Keratinocyte (primary cell): ENCODE data around the gene PLEKHN1.

Source experiments
- CTCF ChIP-seq, 3 experiments: IDR thresholded peaks in 1 of 3; conservative IDR thresholded peaks in 1 of 3; optimal IDR thresholded peaks in 1 of 3; 2 replicates in 2 of 3; 3 replicates in 1 of 3; pipeline versions ENCODE3 to v1.5.1; 2011; ENCODE audit warnings: low read length in 3 of 3, mild to moderate bottlenecking in 3 of 3, moderate library complexity in 2 of 3, control low read depth in 1 of 3, inconsistent platforms in 1 of 3; ENCODE audit not compliant: insufficient read depth in 2 of 3; ENCODE audit errors: extremely low read depth in 1 of 3
- EZH2 ChIP-seq: IDR thresholded peaks from one replicate; pipeline ENCODE4 v1.6.1; 2012; ENCODE audit warnings: inconsistent platforms, mild to moderate bottlenecking, low read length, moderate library complexity

GRCh38 chr1:927234-927633 lies 39.0 kb upstream of the PLEKHN1 start:
- TF ChIP-seq EZH2: no peak
- TF ChIP-seq CTCF (optimal IDR thresholded peaks at IDR 0.05 in 1 of 3, IDR thresholded peaks at IDR 0.05 in 1 of 3, conservative IDR thresholded peaks at IDR 0.05 in 1 of 3; ENCODE audit: extremely low read depth in 1 of 3, insufficient read depth in 2 of 3, low read length in 3 of 3): no peak
